Measurements from ENCODE around the gene OR10K1.

Gene OR10K1

GRCh38 chr1:158434741-158435140 lies 26.9 kb upstream of the OR10K1 start:
- Histone ChIP-seq H3K4me3 (ENCODE audit: low read depth, low read length, poor library complexity, severe bottlenecking) (no peak overlapping the region), H3K9me3 (ENCODE audit: low read length) (no peaks in the 10 kb centered on the region), H3K9me2 (ENCODE audit: low read depth, low read length) (no peaks in the 10 kb centered on the region), H3K27ac (ENCODE audit: low read depth, low read length, poor library complexity, severe bottlenecking) (no peak overlapping the region), H3F3A (ENCODE audit: insufficient read depth, low read length) (no peaks in the 10 kb centered on the region), H2AFZ (ENCODE audit: low read length) (no peak overlapping the region), H3K9ac (ENCODE audit: low read length) (no peak overlapping the region), H3K4me1 (ENCODE audit: insufficient read depth, low read length, severe bottlenecking) (no peaks in the 10 kb centered on the region), H3K36me3 (ENCODE audit: insufficient read depth, low read length) (no peaks in the 10 kb centered on the region), H4K20me1 (ENCODE audit: insufficient read depth, low read length) (no peaks in the 10 kb centered on the region), H3K79me2 (ENCODE audit: insufficient read depth, low read length) (no peaks in the 10 kb centered on the region), H3K27me3 (ENCODE audit: insufficient read depth, low read length) (no peaks in the 10 kb centered on the region), H3K4me2 (ENCODE audit: low read length) (no peak overlapping the region)
- no peak for TF ChIP-seq EZH2 (IDR thresholded peaks at IDR 0.05; ENCODE audit: borderline replicate concordance, low read length)
- TF ChIP-seq CTCF (IDR thresholded peaks at IDR 0.05; ENCODE audit: low read length): no peak

GRCh38 chr1:158445376-158445775 lies 16.3 kb upstream of the OR10K1 start:
- Histone ChIP-seq H3K9me2 (ENCODE audit: low read depth, low read length) (no peaks in the 10 kb centered on the region), H2AFZ (ENCODE audit: low read length) (no peak overlapping the region), H4K20me1 (ENCODE audit: insufficient read depth, low read length) (no peaks in the 10 kb centered on the region), H3K79me2 (ENCODE audit: insufficient read depth, low read length) (no peaks in the 10 kb centered on the region), H3F3A (ENCODE audit: insufficient read depth, low read length) (no peaks in the 10 kb centered on the region), H3K27me3 (ENCODE audit: insufficient read depth, low read length) (no peaks in the 10 kb centered on the region), H3K4me3 (ENCODE audit: low read depth, low read length, poor library complexity, severe bottlenecking) (no peak overlapping the region), H3K36me3 (ENCODE audit: insufficient read depth, low read length) (no peaks in the 10 kb centered on the region), H3K4me1 (ENCODE audit: insufficient read depth, low read length, severe bottlenecking) (no peaks in the 10 kb centered on the region), H3K4me2 (ENCODE audit: low read length) (no peak overlapping the region), H3K27ac (ENCODE audit: low read depth, low read length, poor library complexity, severe bottlenecking) (no peak overlapping the region), H3K9me3 (ENCODE audit: low read length) (no peaks in the 10 kb centered on the region), H3K9ac (ENCODE audit: low read length) (no peak overlapping the region)
- TF ChIP-seq CTCF (IDR thresholded peaks at IDR 0.05; ENCODE audit: low read length) (no peak), EZH2 (IDR thresholded peaks at IDR 0.05; ENCODE audit: borderline replicate concordance, low read length) (no peak)

- Histone ChIP-seq H2AFZ (ENCODE audit: low read length) (no peak overlapping the region), H3K27ac (ENCODE audit: low read depth, low read length, poor library complexity, severe bottlenecking) (no peak overlapping the region)
- TF ChIP-seq CTCF (IDR thresholded peaks at IDR 0.05; ENCODE audit: low read length) (no peak), EZH2 (IDR thresholded peaks at IDR 0.05; ENCODE audit: borderline replicate concordance, low read length) (no peak)
These were observed 7.1 kb upstream of the OR10K1 start for GRCh38 chr1:158454537-158454936.

More at GRCh38 chr1:158454537-158454936, 7.1 kb upstream of the OR10K1 start:
- H3K9ac ChIP-seq (ENCODE audit: low read length): no peak overlapping the region
- no peaks in the 10 kb centered on the region for H3F3A ChIP-seq (ENCODE audit: insufficient read depth, low read length)
- no peaks in the 10 kb centered on the region for H3K4me1 ChIP-seq (ENCODE audit: insufficient read depth, low read length, severe bottlenecking)
- no peaks in the 10 kb centered on the region for H4K20me1 ChIP-seq (ENCODE audit: insufficient read depth, low read length)
- no peaks in the 10 kb centered on the region for H3K79me2 ChIP-seq (ENCODE audit: insufficient read depth, low read length)
- no peaks in the 10 kb centered on the region for H3K36me3 ChIP-seq (ENCODE audit: insufficient read depth, low read length)
- no peaks in the 10 kb centered on the region for H3K27me3 ChIP-seq (ENCODE audit: insufficient read depth, low read length)
- H3K4me2 ChIP-seq (ENCODE audit: low read length): no peak overlapping the region
- H3K4me3 ChIP-seq (ENCODE audit: low read depth, low read length, poor library complexity, severe bottlenecking): no peak overlapping the region
- H3K9me2 ChIP-seq (ENCODE audit: low read depth, low read length): no peaks in the 10 kb centered on the region
- no peaks in the 10 kb centered on the region for H3K9me3 ChIP-seq (ENCODE audit: low read length)

Data from OCI-LY1 (cell line).